GM19099 (cell line): Measurements from ENCODE around the gene RPL39.
A peak's percentile ranks its signal among the peaks of the same experiment; 100 is the strongest.

Experiments
- POLR2A ChIP-seq: IDR thresholded peaks from 3 replicates; pipeline ENCODE4 v1.6.1; 2011; ENCODE audit warnings: low read depth; ENCODE audit not compliant: insufficient read length; ENCODE audit errors: extremely low read depth

The RPL39 gene

DNA sequence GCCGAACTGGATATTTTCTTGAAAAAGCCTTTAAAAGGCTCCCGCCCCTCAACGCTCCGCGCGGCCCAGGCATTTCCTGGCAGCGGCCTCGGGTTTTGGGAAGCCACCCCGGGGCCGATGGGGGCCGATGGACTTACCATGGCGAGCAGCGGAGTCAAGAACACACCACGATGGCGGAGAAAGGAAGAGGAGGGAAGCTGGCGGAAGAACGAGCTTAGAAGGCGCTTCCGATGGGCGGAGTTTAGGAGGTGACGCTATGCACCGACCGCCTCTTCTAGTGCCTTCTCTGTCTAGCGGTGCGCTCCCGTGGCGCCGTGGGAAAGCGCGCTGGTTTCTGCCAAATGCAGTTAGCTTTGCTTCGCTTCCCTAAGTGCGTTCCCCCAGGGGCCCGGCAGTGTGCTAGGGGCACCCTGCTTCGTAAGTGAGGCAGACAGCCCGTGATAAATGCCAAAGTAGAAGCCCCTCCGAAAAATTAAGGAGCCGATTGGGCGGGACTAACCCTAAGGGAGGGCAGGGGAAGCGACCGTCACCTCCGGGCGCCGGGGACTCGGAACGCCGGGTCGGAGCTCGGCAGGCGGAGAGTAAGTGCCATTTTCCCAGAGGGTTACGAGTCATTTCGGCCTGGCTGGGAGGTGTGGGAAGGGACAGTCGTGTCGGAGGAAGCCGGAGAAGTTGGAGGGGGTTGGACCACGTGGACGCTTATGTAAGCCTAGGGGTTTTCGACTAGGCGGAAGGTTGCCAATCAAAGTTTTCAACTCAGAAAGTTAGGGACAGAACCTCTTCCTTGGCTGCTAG, at the start of gene RPL39:
Gene RPL39, minus strand, starts transcription at position 194 of the 795 bp plus-strand sequence. Its CDS starts 54 bp downstream, at position 140.
- peak; percentile 91 for TF ChIP-seq POLR2A

- TF ChIP-seq POLR2A: no peak
Measured at GRCh38 chrX:119833905-119834304, 42.5 kb upstream of the RPL39 start.

DNA sequence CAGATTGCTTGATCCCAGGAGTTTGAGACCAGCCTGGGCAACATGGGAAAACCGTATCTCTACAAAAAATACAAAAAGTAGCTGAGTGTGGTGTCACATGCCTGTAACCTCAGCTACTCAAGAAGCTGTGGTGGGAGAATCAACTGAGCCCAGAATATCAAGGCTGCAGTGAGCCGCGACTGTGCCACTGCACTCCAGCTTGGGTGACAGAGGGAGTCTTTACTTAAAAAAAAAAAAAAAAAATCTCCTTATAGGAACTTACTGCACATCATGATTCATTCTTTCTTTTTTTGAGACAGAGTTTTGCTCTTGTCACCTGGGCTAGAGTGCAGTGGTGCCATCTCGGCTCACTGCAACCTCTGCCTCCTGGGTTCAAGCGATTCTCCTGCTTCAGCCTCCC, 37.0 kb upstream of the RPL39 start:
- no peak for TF ChIP-seq POLR2A

GRCh38 chrX:119826399-119826959, 35.0 kb upstream of the RPL39 start:
- TF ChIP-seq POLR2A: no peak

DNA sequence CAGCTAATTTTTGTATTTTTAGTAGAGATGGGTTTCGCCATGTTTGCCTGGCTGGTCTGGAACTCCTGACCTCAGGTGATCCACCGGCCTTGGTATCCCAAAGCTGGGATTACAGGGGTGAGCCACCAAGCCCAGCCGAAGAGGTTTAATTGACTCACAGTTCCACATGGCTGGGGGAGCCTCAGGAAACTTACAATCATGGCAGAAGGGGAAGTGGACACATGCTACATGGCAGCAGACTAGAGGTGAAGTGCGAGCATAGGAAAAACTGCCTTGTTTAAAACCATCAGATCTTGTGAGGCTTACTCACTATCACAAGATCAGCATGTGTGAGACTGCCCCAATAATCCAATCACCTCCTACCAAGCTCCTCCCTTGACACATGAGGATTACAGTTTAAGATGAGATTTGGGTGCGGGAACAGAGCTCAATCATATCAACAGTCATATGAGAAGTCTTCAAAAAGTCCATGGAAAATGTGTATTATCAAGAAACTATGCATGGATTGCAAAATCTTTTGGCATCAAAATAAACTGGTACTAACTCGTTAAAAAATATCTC, 25.8 kb upstream of the RPL39 start:
- TF ChIP-seq POLR2A: no peak

DNA sequence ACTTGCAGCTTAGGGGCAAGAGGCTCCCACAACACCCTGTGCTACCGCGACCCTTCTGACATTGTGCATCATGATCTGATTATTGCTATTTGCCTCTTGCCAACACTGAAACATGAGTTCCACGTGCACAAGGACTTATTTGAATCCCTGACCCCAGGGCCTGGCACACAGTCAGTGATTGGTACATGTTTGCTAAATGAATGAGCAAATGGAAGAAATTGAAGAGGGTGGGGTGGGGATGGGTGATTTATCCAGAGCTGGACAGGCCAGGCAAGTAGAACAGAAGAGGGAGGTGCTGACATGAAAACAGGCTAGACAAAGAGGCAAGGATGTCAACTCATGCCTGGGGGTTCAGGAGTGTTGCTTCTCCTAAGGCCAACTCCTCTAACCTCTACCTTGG, 24.9 kb upstream of the RPL39 start:
- TF ChIP-seq POLR2A: no peak

DNA sequence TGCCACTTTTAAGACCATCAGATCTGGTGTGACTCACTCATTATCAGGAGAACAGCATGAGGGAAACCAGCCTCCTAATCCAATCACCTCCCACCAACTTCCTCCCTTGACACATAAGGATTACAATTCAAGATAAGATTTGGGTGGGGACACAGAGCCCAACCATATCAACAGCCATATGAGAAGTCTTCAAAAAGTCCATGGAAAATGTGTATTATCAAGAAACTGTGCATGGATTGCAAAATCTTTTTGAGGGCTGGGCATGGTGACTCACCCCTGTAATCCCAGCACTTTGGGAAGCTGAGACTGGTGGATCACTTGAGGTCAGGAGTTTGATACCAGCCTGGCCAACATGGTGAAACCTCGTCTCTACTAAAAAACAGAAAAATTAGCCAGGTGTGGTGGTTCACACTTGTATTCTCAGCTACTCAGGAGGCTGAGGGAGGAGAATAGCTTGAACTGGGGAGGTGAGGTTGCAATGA, 17.8 kb upstream of the RPL39 start:
- no peak for TF ChIP-seq POLR2A

DNA sequence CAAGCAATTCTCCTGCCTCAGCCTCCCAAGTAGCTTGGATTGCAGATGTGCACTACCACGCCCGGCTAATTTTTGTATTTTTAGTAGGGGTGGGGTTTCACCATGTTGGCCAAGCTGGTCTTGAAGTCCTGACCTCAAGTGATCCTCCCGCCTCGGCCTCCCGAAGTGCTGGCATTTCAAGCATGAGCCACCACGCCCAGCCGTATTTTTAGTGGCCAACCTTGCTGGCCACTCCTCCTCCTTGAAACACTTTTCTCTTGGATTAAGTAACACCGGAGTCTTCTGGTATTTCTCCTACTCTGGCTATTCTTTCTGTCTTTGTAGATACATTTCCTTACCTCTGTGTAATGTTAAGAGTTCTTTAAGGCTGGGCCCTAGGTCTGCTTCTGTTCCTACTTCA, 11.1 kb upstream of the RPL39 start:
- no peak for TF ChIP-seq POLR2A

DNA sequence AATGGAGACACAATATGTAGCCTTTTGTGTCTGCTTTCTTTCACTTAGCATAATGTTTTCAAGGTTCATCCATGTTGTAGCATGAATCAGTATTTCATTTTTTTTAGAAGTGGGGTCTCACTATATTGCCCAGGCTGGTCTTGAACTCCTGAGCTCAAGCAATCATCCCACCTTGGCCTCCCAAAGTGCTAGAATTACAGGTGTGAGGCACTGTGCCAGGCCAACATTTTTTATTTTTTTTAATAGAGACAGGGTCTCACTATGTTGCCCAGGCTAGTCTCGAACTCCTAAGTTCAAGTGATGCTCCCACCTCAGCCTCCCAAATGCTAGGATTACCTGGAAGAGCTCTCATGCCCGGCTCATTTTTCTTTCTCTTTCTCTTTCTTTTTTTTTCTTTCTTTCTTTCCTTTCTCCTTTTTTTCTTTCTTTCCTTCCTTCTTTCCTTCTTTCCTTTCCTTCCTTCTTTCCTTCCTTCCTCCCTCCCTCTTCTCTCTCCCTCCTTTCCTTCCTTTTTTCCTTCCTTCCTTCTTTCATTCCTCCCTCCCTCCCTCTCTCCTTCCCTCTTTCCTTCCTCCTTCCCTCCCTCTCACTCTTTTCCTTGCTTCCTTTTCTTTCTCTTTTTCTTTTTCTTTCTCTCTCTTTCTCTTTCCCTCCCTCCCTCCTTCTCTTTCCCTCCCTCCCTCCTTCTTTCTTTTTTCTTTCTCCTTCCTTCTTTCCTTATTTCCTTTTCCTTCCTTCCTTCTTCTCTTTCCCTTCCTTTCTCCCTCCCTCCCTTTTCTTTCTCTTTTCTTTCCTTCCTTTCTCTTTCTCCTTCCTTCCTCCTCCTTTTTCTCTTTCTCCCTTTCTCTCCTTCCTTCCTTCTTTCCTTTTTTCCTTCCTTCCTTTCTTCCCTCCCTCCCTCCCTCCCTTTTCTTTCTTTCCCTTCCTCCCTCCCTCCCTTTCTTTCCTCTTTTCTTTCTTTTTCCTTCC, 10.1 kb upstream of the RPL39 start:
- no peak for TF ChIP-seq POLR2A

GRCh38 chrX:119790977-119791436, 423 bp downstream of the RPL39 start:
- no peak for TF ChIP-seq POLR2A

GRCh38 chrX:119784747-119785446, 6.5 kb downstream of the RPL39 start:
- TF ChIP-seq POLR2A: no peak

DNA sequence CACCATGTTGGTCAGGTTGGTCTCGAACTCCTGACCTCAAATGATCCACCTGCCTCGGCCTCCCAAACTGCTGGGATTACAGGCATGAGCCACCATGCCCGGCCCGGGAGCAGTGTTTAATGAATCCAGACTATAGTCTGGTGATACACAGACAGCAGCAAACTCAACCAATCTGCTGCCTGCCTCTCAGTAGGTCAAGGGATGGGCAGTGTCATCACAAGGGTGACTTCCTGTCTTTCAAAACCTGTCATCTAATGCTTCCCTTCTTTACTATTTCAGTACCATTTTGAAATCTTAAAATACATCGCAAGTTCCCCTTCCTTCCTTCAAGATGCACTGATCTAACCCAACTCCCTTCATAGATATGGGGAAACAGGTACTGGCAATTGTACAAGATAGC, 8.4 kb downstream of the RPL39 start:
- TF ChIP-seq POLR2A: no peak

DNA sequence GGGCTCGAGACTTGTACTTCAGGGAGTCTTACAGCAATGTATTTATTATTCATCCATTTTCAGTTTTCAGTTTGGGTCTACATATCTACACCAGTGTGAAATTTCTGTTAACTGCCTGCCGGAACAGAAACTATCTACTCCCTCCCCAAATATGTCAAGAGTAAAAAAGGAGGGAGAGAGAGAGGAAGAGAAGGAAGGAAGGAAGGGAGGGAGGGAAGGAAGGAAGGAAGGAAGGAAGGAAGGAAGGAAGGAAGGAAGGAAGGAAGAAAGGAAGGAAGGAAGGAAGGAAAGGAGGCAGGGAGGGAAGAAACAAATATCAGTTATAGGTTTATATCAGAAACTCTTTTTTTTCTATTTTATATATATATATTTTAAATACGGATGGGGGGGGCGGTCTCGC, 12.6 kb downstream of the RPL39 start:
- TF ChIP-seq POLR2A: no peak

GRCh38 chrX:119775517-119776238, 15.8 kb downstream of the RPL39 start:
- no peak for TF ChIP-seq POLR2A
